A549 (cell line): ENCODE measurements around the gene SHMT2.

Experiments
- CEBPB ChIP-seq, 2 experiments: fragments of >200 bp in 1 of 2; sonication (Bioruptor Twin) in 1 of 2; formaldehyde crosslinking in 1 of 2; IDR thresholded peaks; 2 replicates each; pipeline ENCODE4 v1.6.1; 2012 to 2016
- CTCF ChIP-seq: fragments of >200 bp; sonication (Bioruptor Twin); formaldehyde crosslinking; IDR thresholded peaks from 3 replicates; pipeline ENCODE4 v1.5.1; 2016
- EP300 ChIP-seq, 2 experiments: fragments of >200 bp; sonication (Bioruptor Twin); formaldehyde crosslinking; IDR thresholded peaks; 2 replicates in 1 of 2; 3 replicates in 1 of 2; pipeline ENCODE4 v1.6.1; 2016 to 2017
- HMGXB4 ChIP-seq: fragments of 250-450 bp; sonication (Bioruptor Pico); IDR thresholded peaks from 2 replicates; pipeline ENCODE4 v1.5.0; 2021; ENCODE audit warnings: mild to moderate bottlenecking, moderate library complexity, borderline replicate concordance
- KDM1A ChIP-seq: fragments of 200-600 bp; sonication (generic); IDR thresholded peaks from 2 replicates; pipeline ENCODE4 v1.6.1; 2016; ENCODE audit warnings: low read depth, mild to moderate bottlenecking
- MAFK ChIP-seq: fragments of 450-650 bp; IDR thresholded peaks from 2 replicates; pipeline ENCODE4 v1.6.1; 2014; ENCODE audit not compliant: partially characterized antibody
- MYC ChIP-seq: IDR thresholded peaks from 2 replicates; pipeline ENCODE4 v1.6.1; 2012; ENCODE audit warnings: mild to moderate bottlenecking, inconsistent platforms, low read length, improper control_type of control experiment, borderline replicate concordance
- RAD21 ChIP-seq, 2 experiments: fragments of >200 bp in 1 of 2; sonication (Bioruptor Twin) in 1 of 2; formaldehyde crosslinking in 1 of 2; IDR thresholded peaks in 1 of 2; conservative IDR thresholded peaks in 1 of 2; 2 replicates in 1 of 2; 3 replicates in 1 of 2; pipeline ENCODE4 v1.6.1; 2012 to 2018; ENCODE audit warnings: inconsistent platforms in 1 of 2
- RCOR1 ChIP-seq: fragments of 150-350 bp; IDR thresholded peaks from 2 replicates; pipeline ENCODE4 v1.6.1; 2014; ENCODE audit warnings: antibody characterized with exemption, low read length, low read depth
- SREBF2 ChIP-seq: fragments of 450-650 bp; IDR thresholded peaks from 2 replicates; pipeline ENCODE4 v1.6.1; 2014; ENCODE audit warnings: mild to moderate bottlenecking, moderate library complexity
- ZFP36 ChIP-seq: fragments of 450-650 bp; IDR thresholded peaks from 2 replicates; pipeline ENCODE4 v1.6.1; 2014; ENCODE audit warnings: borderline replicate concordance; ENCODE audit not compliant: partially characterized antibody
- ZSCAN20 ChIP-seq: fragments of 250-450 bp; sonication (Bioruptor Pico); IDR thresholded peaks from 2 replicates; pipeline ENCODE4 v1.8.0; 2022; ENCODE audit warnings: mild to moderate bottlenecking, moderate library complexity

GRCh38 chr12:57215668-57216013, 13.9 kb upstream of the SHMT2 start:
- TF ChIP-seq CTCF (no peak), CEBPB (IDR thresholded peaks at IDR 0.05) (no peak), KDM1A (no peak), RAD21 (conservative IDR thresholded peaks at IDR 0.05 in 1 of 2, IDR thresholded peaks at IDR 0.05 in 1 of 2) (no peak), EP300 (IDR thresholded peaks at IDR 0.05) (no peak), ZFP36 (no peak), MYC (no peak), HMGXB4 (CRISPR knock-in tag) (no peak), SREBF2 (no peak), RCOR1 (no peak), MAFK (no peak), ZSCAN20 (CRISPR knock-in tag) (no peak)
